DMS153 (cell line): Measurements from ENCODE around the gene TEAD1.

Experiments
- DNase-seq: peaks from one replicate; lab custom pipeline; 2025; lab: John Stamatoyannopoulos, UW

The TEAD1 gene

DNA sequence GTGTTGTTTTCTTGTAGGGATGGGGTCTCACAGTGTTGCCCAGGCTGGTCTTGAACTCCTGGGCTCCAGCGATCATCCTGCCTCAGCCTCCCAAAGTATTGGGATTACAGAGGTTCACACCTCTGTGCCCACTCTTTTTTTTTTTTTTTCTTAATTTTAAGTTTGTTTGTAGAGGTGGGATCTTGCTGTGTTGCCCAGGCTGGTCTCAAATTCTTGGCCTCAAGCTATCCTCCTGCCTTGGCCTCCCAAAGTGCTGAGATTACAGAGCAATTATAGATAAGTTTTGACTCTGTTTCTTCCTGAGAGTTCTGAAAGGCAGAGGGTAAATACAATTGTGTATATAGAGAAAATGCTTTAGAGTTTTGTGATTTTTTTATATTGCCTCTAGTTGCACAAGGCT, 160.4 kb downstream of the TEAD1 start:
- DNase-seq = no peak

- DNase-seq = no peak
Observed at GRCh38 chr11:12835286-12835685, 161.1 kb downstream of the TEAD1 start.

- no peak for DNase-seq
Observed at GRCh38 chr11:12838463-12839123, 164.4 kb downstream of the TEAD1 start.

- no peak for DNase-seq
Observed at GRCh38 chr11:12840871-12841660, 166.8 kb downstream of the TEAD1 start.

DNA sequence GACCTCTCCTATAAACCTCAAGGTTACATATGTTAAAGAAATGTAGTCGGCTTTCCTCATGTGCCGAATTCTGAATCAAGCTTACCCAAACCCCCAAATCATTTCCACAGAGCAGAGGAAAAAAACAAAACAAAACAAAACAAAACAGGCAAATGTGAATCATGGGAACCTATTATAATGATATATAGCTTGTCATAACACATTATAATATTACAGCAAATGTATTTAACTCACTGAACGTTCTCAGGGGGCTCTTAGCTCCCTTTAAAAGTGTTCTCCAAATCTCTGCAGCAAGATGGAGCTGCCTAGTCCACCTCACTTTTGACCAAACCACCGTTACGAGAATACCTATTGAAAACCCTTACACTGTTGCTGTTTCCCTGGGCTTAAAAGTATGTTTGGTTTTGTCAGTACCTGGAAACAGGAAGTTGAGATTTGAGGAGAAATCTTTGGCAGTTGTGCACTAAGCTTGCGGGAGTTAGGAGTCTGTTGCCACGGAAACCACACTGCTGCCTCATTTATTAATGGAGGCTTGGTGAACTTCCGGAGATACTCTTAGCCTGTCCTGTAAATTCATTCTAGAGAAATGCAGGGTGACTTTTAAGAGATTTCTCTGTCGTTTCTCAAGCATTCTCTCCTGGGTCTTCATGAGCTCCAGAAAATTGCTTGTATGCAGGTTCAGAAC, 167.9 kb downstream of the TEAD1 start:
- peak; percentile 72 for DNase-seq

DNA sequence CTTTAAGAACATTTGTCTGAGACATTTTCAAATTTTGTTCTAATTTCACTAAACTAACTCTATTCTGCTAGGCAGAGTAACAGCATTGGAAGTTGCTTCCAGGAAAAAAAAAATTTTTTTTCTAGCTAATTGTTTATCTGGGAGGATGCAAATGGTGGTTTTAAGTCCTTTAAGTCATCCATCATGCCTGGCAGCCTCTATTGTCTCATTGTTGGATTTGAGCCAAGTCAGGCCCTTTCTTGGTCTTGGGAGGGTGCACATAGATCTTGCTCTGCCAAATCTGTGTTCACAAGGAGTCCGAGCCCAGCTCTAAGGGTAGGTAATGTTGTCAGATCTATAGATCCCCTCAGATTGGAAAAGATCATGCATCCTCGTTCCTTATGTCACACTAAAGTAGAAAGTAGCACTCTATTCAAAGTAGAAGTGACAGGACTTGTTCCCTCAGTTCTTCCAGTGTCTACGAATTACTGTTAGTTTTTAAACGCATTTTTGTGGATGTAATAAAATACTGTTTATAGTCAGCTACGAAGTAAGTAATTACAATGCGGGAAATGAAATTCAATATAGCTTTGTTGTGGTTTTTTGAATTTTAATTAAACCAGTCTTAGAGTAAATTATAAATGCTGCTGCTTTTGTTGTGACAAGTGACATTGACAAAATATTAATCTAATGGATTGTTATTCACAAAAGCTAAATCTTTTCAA, 168.9 kb downstream of the TEAD1 start:
- peak; percentile 90 for DNase-seq

DNA sequence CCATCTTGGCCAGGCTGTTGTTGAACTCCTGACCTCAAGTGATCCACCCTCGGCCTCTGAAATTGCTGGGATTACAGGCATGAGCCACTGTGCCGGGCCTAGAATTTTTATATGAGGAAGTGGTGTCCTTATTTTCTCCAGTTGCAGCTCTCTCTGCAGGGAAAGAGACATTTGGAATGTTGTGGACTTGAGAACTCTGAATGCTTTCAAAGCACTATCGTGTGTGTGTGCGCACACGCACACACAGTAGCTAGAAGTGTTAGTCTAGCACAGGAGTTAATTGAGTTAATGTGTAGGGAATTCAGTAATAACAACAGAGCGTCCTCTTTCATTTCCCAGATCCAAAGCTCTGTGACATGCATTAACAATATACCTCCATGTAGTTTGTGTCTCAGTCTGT, 170.9 kb downstream of the TEAD1 start:
- DNase-seq = peak; percentile 60

GRCh38 chr11:12845739-12846358, 171.6 kb downstream of the TEAD1 start:
- DNase-seq = peak; percentile 98

DNA sequence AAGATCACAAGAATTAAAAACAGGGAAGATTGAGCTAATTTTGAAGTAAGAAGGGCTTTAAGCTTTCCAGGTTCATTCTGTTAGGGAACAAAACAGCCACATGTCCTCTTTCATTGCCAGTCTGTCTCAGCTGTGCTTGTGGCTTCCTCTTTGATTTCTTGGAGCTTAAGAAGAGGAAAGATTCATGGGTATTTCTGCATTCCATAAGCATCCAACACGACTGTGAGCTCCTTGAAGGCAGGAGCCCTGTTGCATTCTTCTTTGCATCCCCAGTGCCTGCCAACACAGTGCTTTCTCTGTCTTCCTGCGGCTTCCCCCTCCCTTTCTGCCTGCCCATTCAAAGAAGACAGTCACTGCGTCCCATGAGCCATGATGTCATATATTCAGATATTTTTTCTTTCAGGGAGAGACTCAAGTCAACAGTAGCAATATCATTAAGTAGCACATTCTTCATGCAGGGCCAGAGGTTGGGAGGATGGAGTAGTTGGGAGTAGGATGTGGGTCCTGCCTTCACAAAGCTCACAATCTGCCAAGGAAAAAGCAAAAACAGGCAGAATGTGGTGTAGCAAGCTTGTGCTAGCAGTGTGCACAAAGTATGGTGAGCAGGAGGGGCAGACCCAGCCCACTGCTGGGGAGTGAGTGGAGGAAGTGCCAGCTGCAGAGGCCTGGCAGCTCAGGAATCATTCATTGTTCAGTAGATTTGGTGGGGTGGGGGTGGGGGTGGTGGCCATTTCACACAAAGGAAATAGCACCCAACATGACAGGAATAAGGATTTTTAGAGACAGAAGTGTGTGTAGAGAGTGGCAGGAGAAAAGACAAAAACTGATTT, 172.8 kb downstream of the TEAD1 start:
- DNase-seq = no peak

- DNase-seq = no peak
Observed at GRCh38 chr11:12848413-12848812, 174.2 kb downstream of the TEAD1 start.

DNA sequence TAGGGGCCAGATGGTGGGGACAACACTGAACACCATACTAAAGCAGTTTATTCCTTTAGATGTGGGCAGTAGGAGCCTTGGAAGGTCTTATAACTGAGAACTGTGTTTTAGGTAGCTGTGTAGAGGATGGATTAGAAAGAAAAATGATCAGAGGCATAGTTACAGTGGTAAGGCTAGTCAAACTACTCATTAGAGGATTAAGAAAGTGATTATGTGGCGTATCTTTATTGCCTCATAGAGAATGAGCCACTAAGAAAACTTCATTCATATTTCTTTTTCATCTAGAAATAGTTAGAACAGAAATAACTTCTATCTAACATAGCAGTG, 179.1 kb downstream of the TEAD1 start:
- DNase-seq = no peak

- DNase-seq = no peak
Observed at GRCh38 chr11:12853652-12854296, 179.6 kb downstream of the TEAD1 start.

DNA sequence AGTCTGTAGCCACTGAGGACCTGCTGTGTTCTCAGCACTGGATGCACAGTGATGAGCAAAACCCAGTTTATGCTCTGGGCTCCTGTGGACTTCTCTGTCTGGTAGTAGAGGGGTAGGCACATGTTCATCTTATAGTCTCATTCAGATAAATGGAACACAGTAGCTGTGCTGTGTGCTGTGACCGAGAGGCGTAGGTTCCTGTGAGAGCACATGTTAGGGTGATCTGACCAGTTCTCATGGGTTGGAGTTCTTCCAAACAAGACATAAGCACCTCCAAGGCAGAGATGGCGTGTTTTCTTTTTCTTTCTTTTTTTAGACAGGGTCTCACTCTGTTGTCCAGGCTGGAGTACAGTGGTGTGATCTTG, 180.1 kb downstream of the TEAD1 start:
- no peak for DNase-seq

GRCh38 chr11:12854829-12855228, 180.6 kb downstream of the TEAD1 start:
- DNase-seq = no peak

DNA sequence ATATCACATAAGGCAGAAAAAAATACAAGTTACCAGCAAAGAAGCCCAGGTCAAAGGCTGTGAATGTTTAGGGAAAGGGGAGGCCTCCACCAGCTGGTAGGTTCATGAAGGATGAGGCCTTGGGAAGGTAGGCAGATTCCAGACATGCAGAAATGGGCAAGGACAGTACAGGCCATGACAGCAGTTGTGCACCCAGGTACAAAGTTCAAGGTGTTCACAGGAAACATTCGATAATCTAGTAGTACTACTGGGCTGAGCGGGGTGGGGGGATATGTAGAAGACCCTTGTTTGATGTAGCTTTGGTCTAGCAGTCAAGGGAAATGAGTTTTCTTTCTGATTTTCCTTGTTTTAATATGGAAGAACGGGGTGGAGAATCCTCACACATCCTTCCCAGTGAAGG, 182.1 kb downstream of the TEAD1 start:
- DNase-seq = no peak

- no peak for DNase-seq
Observed at GRCh38 chr11:12857572-12857971, 183.4 kb downstream of the TEAD1 start.

GRCh38 chr11:12859872-12860657, 185.8 kb downstream of the TEAD1 start:
- no peak for DNase-seq

- no peak for DNase-seq
Observed at GRCh38 chr11:12860827-12861226, 186.6 kb downstream of the TEAD1 start.

DNA sequence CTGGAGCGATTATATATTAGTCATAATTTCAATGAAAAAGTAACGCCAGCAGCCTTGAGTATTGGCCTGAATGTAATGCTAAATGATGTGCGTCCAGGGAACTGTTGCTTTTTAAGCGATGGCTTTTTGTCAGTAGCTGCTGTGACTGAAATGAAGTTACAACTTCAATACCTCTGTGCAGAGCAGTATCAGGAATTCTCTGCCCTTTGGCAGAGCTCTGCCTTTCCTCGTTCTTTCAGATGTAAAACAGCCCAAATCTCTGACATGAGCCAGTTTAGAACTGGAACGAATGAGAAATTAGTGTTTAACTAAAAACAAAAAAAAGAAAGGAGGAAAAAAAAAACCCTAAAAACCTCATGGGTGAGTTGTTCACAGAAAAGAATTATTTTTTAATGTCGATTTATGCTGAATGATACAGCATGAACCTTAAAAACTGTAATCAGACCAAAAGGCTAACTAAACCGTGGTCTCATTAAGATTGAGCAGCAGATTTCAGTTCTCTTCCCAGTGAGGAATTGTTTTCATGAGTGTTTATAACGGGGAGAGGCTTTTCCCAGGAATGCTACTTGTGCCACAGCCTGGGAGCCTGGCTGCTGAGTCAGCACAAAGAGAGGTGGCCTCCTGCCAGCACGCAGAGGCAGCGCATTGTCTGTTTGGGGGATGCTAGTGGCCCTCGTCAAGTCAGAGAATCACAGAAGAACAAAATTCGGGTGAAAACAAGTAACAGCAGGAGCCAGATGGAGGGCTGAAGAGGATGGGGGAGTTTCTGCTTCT, 188.7 kb downstream of the TEAD1 start:
- DNase-seq = peak; percentile 23
